ENCODE measurements around the gene CCDC81. TPM values are rescaled to one million over a fixed set of nuclear protein-coding genes. Genes with fewer than 3 reads are reported as not detected.

Gene CCDC81
- total and polyA plus RNA-seq, 2 of the 13 experiments (the other 11 are each of a cell fraction or from before 2014, with no cell fraction given), result 0.15 to 0.22 TPM

DNA sequence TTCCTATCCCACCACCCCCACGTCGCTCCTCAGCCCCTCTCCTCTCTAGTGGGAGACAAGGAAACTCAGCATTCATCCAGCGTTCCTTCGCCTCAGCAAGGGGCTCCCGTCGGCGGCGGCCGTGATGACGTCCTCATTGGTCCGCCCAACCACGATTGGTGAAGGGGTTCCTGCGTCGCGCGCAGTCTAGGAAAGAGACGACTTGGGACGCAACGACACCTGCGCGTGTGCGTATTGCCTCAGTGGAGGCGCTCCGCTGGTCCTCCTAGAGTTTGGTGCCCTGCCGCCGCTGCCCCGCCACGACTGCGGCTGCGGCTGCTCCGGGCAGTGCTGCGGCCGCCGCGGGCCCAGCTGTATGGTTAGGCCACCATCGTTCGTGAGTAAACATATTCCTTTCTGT is 56.6 kb downstream of the CCDC81 start:
- ATAC-seq, result no peak
- Histone ChIP-seq H4K20me1 (ENCODE audit: insufficient read depth, low read length) (no peaks in the 10 kb centered on the region), H3K9me3 (ENCODE audit: low read length) (no peaks in the 10 kb centered on the region), H3K4me1 (ENCODE audit: insufficient read depth, low read length) (no peaks in the 10 kb centered on the region), H3K4me3 (replicated peaks in 1 of 3; ENCODE audit: insufficient read depth in 1 of 3, low read depth in 2 of 3, low read length in 3 of 3) (no peak overlapping the region), H3K27me3 (ENCODE audit: control insufficient read depth in 1 of 2, insufficient read depth in 2 of 2, low read length in 2 of 2) (no peaks in the 10 kb centered on the region; a peak in 1 of 5 replicates), H3K27ac (ENCODE audit: extremely low read length, insufficient read depth, low read length) (no peak overlapping the region), H3K79me2 (ENCODE audit: insufficient read depth, low read length) (no peaks in the 10 kb centered on the region), H2AFZ (ENCODE audit: low read length) (no peak overlapping the region), H3K9ac (ENCODE audit: insufficient read depth, low read depth, low read length) (no peak overlapping the region), H3K4me2 (ENCODE audit: low read depth, low read length) (no peak overlapping the region), H3K36me3 (replicated peaks in 1 of 2; ENCODE audit: control insufficient read depth in 1 of 2, insufficient read depth in 2 of 2, low read length in 2 of 2) (no peaks in the 10 kb centered on the region)
- ChIA-PET POLR2A (no interaction called here), CTCF (ENCODE audit: low intra/inter-chr PET ratio, low total read pairs) (no interaction called here)
- in situ Hi-C loops (cut with HindIII; ENCODE audit: extremely low pct_ligation_motif_present, low pct_unique_long_range_greater_than_20kb) (no loop called here), intact Hi-C loops (cut with micrococcal nuclease; ENCODE audit: unreplicated experiment) (no loop called here)
- DNase-seq (ENCODE audit: low spot score), result no peak
- FAIRE-seq, result no peak
- WGBS (ENCODE audit: low lambda C conversion rate), result 85% methylated on average over 29 of the region's 37 CpGs
- TF ChIP-seq, protein P1, sequence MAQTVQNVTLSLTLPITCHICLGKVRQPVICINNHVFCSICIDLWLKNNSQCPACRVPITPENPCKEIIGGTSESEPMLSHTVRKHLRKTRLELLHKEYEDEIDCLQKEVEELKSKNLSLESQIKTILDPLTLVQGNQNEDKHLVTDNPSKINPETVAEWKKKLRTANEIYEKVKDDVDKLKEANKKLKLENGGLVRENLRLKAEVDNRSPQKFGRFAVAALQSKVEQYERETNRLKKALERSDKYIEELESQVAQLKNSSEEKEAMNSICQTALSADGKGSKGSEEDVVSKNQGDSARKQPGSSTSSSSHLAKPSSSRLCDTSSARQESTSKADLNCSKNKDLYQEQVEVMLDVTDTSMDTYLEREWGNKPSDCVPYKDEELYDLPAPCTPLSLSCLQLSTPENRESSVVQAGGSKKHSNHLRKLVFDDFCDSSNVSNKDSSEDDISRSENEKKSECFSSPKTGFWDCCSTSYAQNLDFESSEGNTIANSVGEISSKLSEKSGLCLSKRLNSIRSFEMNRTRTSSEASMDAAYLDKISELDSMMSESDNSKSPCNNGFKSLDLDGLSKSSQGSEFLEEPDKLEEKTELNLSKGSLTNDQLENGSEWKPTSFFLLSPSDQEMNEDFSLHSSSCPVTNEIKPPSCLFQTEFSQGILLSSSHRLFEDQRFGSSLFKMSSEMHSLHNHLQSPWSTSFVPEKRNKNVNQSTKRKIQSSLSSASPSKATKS (CRISPR knock-in tag; IDR thresholded peaks at IDR 0.05), result no peak
- TF ChIP-seq ZNF326 (CRISPR knock-in tag; IDR thresholded peaks at IDR 0.05; ENCODE audit: borderline replicate concordance) (no peak), ZFP90 (CRISPR knock-in tag; IDR thresholded peaks at IDR 0.05; ENCODE audit: borderline replicate concordance) (no peak), ZNF703 (CRISPR knock-in tag; IDR thresholded peaks at IDR 0.05; ENCODE audit: borderline replicate concordance) (no peak), ZNF619 (CRISPR knock-in tag; IDR thresholded peaks at IDR 0.05) (no peak), EHMT2 (IDR thresholded peaks at IDR 0.05; ENCODE audit: borderline replicate concordance, low read depth, low read length) (no peak), MBD4 (IDR thresholded peaks at IDR 0.05; ENCODE audit: borderline replicate concordance, low read length) (no peak), HOXA7 (CRISPR knock-in tag; IDR thresholded peaks at IDR 0.05) (no peak), MZF1 (CRISPR knock-in tag; IDR thresholded peaks at IDR 0.05; ENCODE audit: borderline replicate concordance) (no peak), DNMT1 (CRISPR knock-in tag; IDR thresholded peaks at IDR 0.05) (no peak), NR2F6 (IDR thresholded peaks at IDR 0.05) (no peak), NR2F6 (CRISPR knock-in tag; IDR thresholded peaks at IDR 0.05) (no peak), NFIC (IDR thresholded peaks at IDR 0.05; ENCODE audit: low read length) (no peak), CENPT (CRISPR knock-in tag; IDR thresholded peaks at IDR 0.05; ENCODE audit: low read depth) (no peak), ZNF816 (CRISPR knock-in tag; IDR thresholded peaks at IDR 0.05; ENCODE audit: borderline replicate concordance) (no peak), ZNF333 (CRISPR knock-in tag; IDR thresholded peaks at IDR 0.05; ENCODE audit: borderline replicate concordance) (no peak), SOX5 (CRISPR knock-in tag; IDR thresholded peaks at IDR 0.05; ENCODE audit: borderline replicate concordance) (no peak), ZNF564 (CRISPR knock-in tag; IDR thresholded peaks at IDR 0.05) (no peak), NBN (conservative IDR thresholded peaks at IDR 0.05) (no peak)
- TF ChIP-seq, protein P2, sequence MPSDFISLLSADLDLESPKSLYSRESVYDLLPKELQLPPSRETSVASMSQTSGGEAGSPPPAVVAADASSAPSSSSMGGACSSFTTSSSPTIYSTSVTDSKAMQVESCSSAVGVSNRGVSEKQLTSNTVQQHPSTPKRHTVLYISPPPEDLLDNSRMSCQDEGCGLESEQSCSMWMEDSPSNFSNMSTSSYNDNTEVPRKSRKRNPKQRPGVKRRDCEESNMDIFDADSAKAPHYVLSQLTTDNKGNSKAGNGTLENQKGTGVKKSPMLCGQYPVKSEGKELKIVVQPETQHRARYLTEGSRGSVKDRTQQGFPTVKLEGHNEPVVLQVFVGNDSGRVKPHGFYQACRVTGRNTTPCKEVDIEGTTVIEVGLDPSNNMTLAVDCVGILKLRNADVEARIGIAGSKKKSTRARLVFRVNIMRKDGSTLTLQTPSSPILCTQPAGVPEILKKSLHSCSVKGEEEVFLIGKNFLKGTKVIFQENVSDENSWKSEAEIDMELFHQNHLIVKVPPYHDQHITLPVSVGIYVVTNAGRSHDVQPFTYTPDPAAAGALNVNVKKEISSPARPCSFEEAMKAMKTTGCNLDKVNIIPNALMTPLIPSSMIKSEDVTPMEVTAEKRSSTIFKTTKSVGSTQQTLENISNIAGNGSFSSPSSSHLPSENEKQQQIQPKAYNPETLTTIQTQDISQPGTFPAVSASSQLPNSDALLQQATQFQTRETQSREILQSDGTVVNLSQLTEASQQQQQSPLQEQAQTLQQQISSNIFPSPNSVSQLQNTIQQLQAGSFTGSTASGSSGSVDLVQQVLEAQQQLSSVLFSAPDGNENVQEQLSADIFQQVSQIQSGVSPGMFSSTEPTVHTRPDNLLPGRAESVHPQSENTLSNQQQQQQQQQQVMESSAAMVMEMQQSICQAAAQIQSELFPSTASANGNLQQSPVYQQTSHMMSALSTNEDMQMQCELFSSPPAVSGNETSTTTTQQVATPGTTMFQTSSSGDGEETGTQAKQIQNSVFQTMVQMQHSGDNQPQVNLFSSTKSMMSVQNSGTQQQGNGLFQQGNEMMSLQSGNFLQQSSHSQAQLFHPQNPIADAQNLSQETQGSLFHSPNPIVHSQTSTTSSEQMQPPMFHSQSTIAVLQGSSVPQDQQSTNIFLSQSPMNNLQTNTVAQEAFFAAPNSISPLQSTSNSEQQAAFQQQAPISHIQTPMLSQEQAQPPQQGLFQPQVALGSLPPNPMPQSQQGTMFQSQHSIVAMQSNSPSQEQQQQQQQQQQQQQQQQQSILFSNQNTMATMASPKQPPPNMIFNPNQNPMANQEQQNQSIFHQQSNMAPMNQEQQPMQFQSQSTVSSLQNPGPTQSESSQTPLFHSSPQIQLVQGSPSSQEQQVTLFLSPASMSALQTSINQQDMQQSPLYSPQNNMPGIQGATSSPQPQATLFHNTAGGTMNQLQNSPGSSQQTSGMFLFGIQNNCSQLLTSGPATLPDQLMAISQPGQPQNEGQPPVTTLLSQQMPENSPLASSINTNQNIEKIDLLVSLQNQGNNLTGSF (CRISPR knock-in tag; IDR thresholded peaks at IDR 0.05), result no peak
- no TSS peak for BruUV-seq (replicated peaks)
